SU-DHL-6 (cell line): ENCODE measurements around the gene SYT15.
"Not testable (repeated sequence)": the region's sequence is repeated elsewhere in the genome, so short reads cannot be mapped to it uniquely, and the experiment has no call there.

Source experiments
- CTCF ChIP-seq: fragments of 200-600 bp; sonication (generic); IDR thresholded peaks from one replicate; pipeline ENCODE4 v1.5.1; 2017; ENCODE audit warnings: antibody characterized with exemption, mild to moderate bottlenecking, low read length, moderate library complexity; ENCODE audit not compliant: insufficient read depth, poor library complexity, severe bottlenecking
- EZH2phosphoT487 ChIP-seq: fragments of 200-600 bp; sonication (generic), shearing (Covaris generic); conservative IDR thresholded peaks from 2 replicates; pipeline ENCODE4 v1.6.1; 2018; ENCODE audit warnings: mild to moderate bottlenecking, antibody characterized with exemption, low read length, moderate library complexity, mixed read lengths

GRCh38 chr10:46529742-46530141, 49.2 kb upstream of the SYT15 start:
- TF ChIP-seq CTCF, EZH2phosphoT487: not testable (repeated sequence)
